Measurements from ENCODE around the gene KCTD16. TPM values are rescaled to one million over a fixed set of nuclear protein-coding genes. Genes with fewer than 3 reads are reported as not detected.

Gene KCTD16
- total and polyA plus RNA-seq, 8 donors = 0.57 to 6.6 (median 3.2) TPM

DNA sequence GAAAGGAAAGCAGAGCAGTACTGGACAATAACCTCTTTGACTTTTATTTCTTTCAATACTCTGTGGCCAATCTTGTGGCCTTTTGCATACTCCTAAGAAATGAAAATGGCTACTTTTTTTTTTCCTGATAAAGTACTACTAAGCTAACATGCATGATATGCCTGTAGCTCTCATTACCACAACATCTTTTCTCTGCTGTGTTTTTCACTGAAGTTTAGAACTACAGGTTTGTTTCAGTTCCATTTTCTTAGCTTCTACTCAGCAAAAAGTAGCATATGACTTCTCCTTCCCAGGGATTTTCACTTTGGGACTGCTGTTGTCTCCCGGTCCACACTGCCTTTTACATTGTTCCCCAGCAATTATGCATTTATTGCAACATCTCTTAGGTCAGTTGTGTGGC, 204.0 kb downstream of the KCTD16 start:
- Histone ChIP-seq H3K27ac (no peak overlapping the region), H3K9me3 (no peaks in the 10 kb centered on the region), H3K4me3 (no peak overlapping the region), H3K36me3 (no peaks in the 10 kb centered on the region), H3K4me1 (peaks cover 11 to 16% (median 15%) of the 10 kb centered on the region in 3 donors), H3K27me3 (no peaks in the 10 kb centered on the region)
- ATAC-seq (no peak), FAIRE-seq (no peak), DNase-seq (no peak)
- WGBS, 2 donors = 88 to 98% methylated on average over 1 of the region's 1 CpG
- no peak for TF ChIP-seq CTCF (IDR thresholded peaks at IDR 0.05)
- intact Hi-C loops (cut with DNase I) = no loop called here

- intact Hi-C loops (cut with DNase I) = no loop called here
- no peak for FAIRE-seq
Measured at GRCh38 chr5:144377207-144377606, 206.5 kb downstream of the KCTD16 start.

DNA sequence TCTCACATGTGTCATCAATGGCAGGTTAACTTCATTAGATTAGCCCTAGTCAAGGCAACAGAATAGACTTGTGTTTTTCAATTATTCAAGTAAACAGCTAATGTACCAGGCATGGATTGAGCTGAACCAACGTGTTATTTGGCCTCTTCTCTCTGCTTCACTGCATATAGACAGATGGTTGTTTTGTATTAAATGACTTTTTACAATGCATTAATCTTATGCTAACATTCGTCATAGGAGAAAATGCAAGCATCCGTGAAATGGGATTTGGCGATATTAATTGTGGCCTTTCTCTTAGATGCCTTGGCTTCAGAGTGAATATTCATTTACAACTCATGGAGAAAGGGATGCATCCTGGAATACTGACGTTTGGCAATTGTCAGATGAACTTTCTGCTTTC, 208.0 kb downstream of the KCTD16 start:
- 90 to 93% methylated on average over 5 of the region's 5 CpGs for WGBS, 2 donors
- no peak overlapping the region for H3K27ac ChIP-seq
- FAIRE-seq (no peak), DNase-seq (no peak), ATAC-seq (no peak)
- no peak overlapping the region for H3K4me3 ChIP-seq
- intact Hi-C loops (cut with DNase I) = no loop called here
- TF ChIP-seq CTCF (IDR thresholded peaks at IDR 0.05) = no peak
- no peaks in the 10 kb centered on the region for H3K9me3 ChIP-seq
- no peaks in the 10 kb centered on the region for H3K4me1 ChIP-seq
- no peaks in the 10 kb centered on the region for H3K27me3 ChIP-seq
- H3K36me3 ChIP-seq = no peaks in the 10 kb centered on the region

More at GRCh38 chr5:144377207-144377606, 206.5 kb downstream of the KCTD16 start:
- DNase-seq (no peak), ATAC-seq (peak in 2 of 4 donors; percentile 45 to 66)
- H3K27ac ChIP-seq = no peak overlapping the region
- no peaks in the 10 kb centered on the region for H3K4me1 ChIP-seq
- no peaks in the 10 kb centered on the region for H3K9me3 ChIP-seq
- TF ChIP-seq CTCF (IDR thresholded peaks at IDR 0.05) = no peak
- no peaks in the 10 kb centered on the region for H3K27me3 ChIP-seq
- no peaks in the 10 kb centered on the region for H3K36me3 ChIP-seq
- no peak overlapping the region for H3K4me3 ChIP-seq

DNA sequence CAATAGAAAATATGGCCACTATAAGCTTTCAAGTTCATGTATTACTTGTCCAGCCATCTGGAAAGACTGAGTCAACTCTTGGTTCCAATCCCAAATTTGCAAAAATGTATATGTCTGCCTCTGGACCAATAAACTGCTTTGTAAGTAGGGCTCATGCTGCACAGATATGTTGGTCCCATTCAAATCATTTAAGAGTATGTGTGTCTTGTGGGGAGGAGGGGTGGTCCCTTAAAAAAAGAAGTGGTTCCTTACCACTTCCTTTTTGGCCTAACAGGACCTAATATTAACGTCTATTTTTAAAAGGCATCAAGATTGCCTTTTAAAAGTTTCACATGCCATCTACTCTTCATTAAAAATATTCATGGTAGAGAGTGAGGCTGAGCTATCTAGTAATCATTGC, 214.9 kb downstream of the KCTD16 start:
- 59 to 71% methylated on average over 1 of the region's 1 CpG for WGBS, 2 donors
- no peak for TF ChIP-seq CTCF (IDR thresholded peaks at IDR 0.05)
- DNase-seq (no peak), FAIRE-seq (no peak), ATAC-seq (no peak)
- no peak overlapping the region for H3K4me3 ChIP-seq
- peaks cover 0 to 11% (median 8%) of the 10 kb centered on the region in 3 donors for H3K4me1 ChIP-seq
- H3K27me3 ChIP-seq = no peaks in the 10 kb centered on the region
- no peaks in the 10 kb centered on the region for H3K9me3 ChIP-seq
- intact Hi-C loops (cut with DNase I) = no loop called here
- no peaks in the 10 kb centered on the region for H3K36me3 ChIP-seq
- no peak overlapping the region for H3K27ac ChIP-seq

GRCh38 chr5:144386315-144386714, 215.6 kb downstream of the KCTD16 start:
- H3K27me3 ChIP-seq = no peaks in the 10 kb centered on the region
- FAIRE-seq = no peak
- 39 to 100% methylated on average over 1 of the region's 1 CpG for WGBS, 2 donors
- no peak for TF ChIP-seq CTCF (IDR thresholded peaks at IDR 0.05)
- intact Hi-C loops (cut with DNase I) = no loop called here
- no peak overlapping the region for H3K27ac ChIP-seq
- H3K4me1 ChIP-seq = peaks cover 7 to 18% (median 13%) of the 10 kb centered on the region in 3 donors
- H3K9me3 ChIP-seq = no peaks in the 10 kb centered on the region
- no peak for DNase-seq
- no peak for ATAC-seq
- no peaks in the 10 kb centered on the region for H3K36me3 ChIP-seq
- H3K4me3 ChIP-seq = no peak overlapping the region
